ENCODE measurements around the gene TP53RK.
"Not testable (repeated sequence)": the region's sequence is repeated elsewhere in the genome, so short reads cannot be mapped to it uniquely, and the experiment has no call there.

Gene TP53RK

DNA sequence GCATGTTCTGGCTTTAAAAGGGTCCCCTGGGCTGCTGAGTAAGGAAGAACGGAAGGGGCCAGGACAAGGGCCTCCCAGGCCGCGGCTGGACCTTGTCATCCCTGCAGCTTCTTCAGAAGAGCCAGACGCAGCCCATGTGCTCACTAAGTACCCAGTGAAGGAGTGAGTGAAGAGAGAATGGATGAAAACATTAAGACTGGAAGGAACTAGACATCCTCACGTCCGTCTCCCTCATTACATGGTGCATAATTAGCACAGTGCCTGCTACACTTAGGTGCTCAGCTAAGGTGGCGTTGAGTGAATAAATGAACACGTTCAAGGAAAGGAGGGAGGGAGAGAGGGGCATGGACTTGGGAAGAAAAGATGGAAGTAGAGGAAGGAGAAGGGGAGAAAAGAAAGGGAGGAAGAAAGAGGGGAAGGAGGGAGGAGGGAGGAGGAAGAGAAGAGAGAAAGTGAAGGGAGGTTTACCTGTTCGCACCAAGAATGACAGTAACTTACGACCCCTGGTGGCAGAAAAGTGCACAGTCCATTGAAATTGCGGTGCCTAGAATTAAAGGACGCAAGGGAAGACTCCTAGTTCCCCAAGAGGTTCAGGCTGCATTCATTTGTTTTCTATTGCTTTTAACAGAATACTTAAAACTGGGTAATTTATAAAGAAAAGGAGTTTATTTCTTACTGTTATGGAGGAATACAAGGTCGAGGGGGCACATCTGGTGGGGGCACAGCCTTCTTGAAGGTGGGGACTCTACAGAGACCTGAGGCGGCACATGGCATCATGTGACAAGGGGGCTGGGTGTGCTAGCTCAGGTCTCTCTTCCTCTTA is 8.0 kb downstream of the TP53RK start:
- Histone ChIP-seq H3K27ac (ENCODE audit: low read depth, low read length) (no peak overlapping the region), H3K9ac (ENCODE audit: low read depth, low read length) (no peak overlapping the region), H3K4me3 (ENCODE audit: low read length) (no peak overlapping the region), H3K9me3 (ENCODE audit: insufficient read depth, low read depth, low read length) (no peaks in the 10 kb centered on the region), H3K27me3 (ENCODE audit: insufficient read depth, low read length) (no peaks in the 10 kb centered on the region), H3K4me1 (ENCODE audit: insufficient read depth, low read length) (peaks cover 21% of the 10 kb centered on the region), H3K36me3 (ENCODE audit: insufficient read depth, low read length) (peaks cover 30% of the 10 kb centered on the region)
- WGBS, result 57% methylated on average over 14 of the region's 14 CpGs

DNA sequence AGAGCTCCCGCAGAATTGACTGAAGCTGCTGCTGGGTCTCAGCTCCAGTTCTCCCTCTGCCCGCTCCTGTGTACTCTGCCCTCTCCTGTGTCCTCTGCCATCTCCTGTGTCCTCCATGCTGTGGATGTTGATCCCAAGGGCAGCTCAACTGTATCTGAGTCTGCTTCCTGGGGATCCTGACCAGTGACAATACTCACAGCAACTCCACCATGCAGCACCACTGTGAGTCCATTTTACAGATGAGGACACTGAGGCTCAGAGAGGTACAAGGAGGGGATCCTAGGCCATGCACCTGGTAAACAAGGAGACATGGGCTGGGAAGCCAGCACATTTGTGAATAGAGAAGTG is 8.6 kb downstream of the TP53RK start:
- Histone ChIP-seq H3K4me1 (ENCODE audit: insufficient read depth, low read length) (peaks cover 21% of the 10 kb centered on the region), H3K27me3 (ENCODE audit: insufficient read depth, low read length) (no peaks in the 10 kb centered on the region)
- 97% methylated on average over 2 of the region's 2 CpGs for WGBS

DNA sequence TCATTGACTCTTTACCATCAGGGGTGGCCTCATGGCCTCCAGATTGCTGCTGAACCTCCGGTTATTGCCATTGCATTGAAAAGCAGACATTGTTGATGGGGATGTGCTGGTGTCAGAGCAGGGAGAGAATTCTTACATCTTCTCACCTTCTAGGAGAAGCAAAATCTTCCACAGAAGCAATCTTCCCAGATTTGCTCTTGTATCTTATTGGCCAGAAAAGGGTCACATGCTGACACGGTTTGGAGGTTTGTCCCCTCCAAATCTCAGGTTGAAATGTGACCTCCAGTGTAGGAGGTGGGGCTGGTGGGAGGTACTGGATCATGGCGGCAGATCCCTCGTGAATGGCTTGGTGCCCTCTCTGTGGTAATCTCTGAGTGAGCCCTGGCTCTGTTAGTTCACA is 10.7 kb downstream of the TP53RK start:
- Histone ChIP-seq H3K4me1 (ENCODE audit: insufficient read depth, low read length) (peaks cover 29% of the 10 kb centered on the region), H3K9me3 (ENCODE audit: insufficient read depth, low read depth, low read length) (no peaks in the 10 kb centered on the region), H3K9ac (ENCODE audit: low read depth, low read length) (no peak overlapping the region), H3K27me3 (ENCODE audit: insufficient read depth, low read length) (no peaks in the 10 kb centered on the region), H3K36me3 (ENCODE audit: insufficient read depth, low read length) (peaks cover 15% of the 10 kb centered on the region), H3K4me3 (ENCODE audit: low read length) (no peak overlapping the region), H3K27ac (ENCODE audit: low read depth, low read length) (no peak overlapping the region)
- WGBS, result 91% methylated on average over 4 of the region's 4 CpGs

More for the DNA sequence above, 8.6 kb downstream of the TP53RK start:
- peaks cover 24% of the 10 kb centered on the region for H3K36me3 ChIP-seq (ENCODE audit: insufficient read depth, low read length)
- H3K9me3 ChIP-seq (ENCODE audit: insufficient read depth, low read depth, low read length), result no peaks in the 10 kb centered on the region
- H3K27ac ChIP-seq (ENCODE audit: low read depth, low read length), result no peak overlapping the region
- no peak overlapping the region for H3K9ac ChIP-seq (ENCODE audit: low read depth, low read length)
- H3K4me3 ChIP-seq (ENCODE audit: low read length), result no peak overlapping the region

- Histone ChIP-seq H3K9me3 (ENCODE audit: insufficient read depth, low read depth, low read length) (no peaks in the 10 kb centered on the region), H3K36me3 (ENCODE audit: insufficient read depth, low read length) (peaks cover 15% of the 10 kb centered on the region), H3K27ac (ENCODE audit: low read depth, low read length) (no peak overlapping the region), H3K27me3 (ENCODE audit: insufficient read depth, low read length) (no peaks in the 10 kb centered on the region), H3K9ac (ENCODE audit: low read depth, low read length) (no peak overlapping the region), H3K4me3 (ENCODE audit: low read length) (no peak overlapping the region), H3K4me1 (ENCODE audit: insufficient read depth, low read length) (peaks cover 24% of the 10 kb centered on the region)
- 95% methylated on average over 5 of the region's 5 CpGs for WGBS
Observed at GRCh38 chr20:46677608-46678007, 11.6 kb downstream of the TP53RK start.

DNA sequence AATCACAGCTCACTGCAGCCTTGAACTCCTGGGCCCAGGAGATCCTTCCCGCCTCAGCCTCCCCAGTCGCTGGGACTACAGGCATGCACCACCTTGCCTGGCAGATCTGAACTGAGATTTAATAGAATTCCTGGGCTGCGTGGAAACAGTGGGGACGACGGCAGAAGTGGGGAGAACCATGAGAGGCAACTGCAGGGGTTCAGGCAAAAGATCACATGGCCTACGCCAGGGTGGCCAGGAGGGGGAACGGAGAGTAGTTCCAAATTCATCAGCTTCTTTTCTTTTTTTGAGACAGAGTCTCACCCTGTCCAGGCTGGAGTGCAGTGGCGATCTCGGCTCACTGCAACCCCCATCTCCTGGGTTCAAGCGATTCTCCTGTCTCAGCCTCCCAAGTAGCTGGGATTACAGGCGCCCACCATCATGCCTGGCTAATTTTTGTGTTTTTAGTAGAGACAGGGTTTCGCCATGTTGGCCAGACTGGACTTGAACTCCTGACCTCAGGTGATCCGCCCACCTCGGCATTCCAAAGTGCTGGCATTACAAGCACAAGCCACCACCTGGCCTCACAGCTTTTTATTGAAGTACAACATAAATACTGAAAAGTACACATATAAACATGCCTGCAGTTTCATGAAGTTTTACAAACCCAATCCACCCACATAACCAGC is 12.5 kb downstream of the TP53RK start:
- H3K9ac ChIP-seq (ENCODE audit: low read depth, low read length); H3K9me3 ChIP-seq (ENCODE audit: insufficient read depth, low read depth, low read length); H3K27me3 ChIP-seq (ENCODE audit: insufficient read depth, low read length); H3K4me3 ChIP-seq (ENCODE audit: low read length); H3K27ac ChIP-seq (ENCODE audit: low read depth, low read length): not testable (repeated sequence)
- Histone ChIP-seq H3K36me3 (ENCODE audit: insufficient read depth, low read length) (peaks cover 15% of the 10 kb centered on the region), H3K4me1 (ENCODE audit: insufficient read depth, low read length) (peaks cover 19% of the 10 kb centered on the region)
- 93% methylated on average over 12 of the region's 14 CpGs for WGBS

DNA sequence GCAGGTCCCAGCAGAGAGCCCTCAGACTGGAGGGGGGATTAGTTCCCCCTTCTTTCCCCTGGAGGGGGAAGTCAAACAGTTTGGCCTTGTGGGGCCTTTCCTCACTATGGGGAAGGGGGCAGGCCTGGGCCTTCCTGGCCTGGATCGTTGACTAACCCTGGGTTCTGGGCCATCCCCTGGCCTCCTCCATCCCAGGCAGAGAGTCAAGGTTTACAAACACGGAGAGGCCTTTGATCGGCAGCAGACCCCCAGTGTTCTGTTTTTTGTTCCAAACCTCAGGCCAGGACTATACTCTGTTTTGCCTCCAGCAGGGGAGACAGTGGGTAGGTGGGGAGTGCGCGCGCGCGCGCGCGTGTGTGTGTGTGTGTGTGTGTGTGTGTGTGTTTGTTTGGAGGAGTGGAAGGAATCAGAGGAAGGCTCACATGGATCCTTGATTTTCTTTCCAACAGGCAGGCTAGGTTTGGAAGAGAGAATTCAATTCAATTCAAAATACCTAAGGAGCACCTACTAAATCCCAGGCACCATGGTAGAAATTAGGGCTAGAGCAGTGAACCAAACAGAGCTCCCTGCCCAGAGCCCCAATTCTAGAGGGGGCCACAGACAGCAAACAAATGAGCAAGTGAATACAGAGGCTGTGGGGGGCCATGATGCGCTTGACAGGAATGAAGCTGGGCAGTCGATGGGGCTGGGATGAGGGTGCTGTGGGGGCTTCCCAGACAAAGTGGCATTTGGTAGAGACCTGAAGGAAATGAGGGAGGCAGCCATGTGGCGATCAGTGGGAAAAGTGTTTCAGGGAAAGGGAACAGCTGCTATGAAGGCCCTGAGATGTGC is 14.8 kb downstream of the TP53RK start:
- Histone ChIP-seq H3K27me3 (ENCODE audit: insufficient read depth, low read length) (no peaks in the 10 kb centered on the region), H3K36me3 (ENCODE audit: insufficient read depth, low read length) (0 out of 2 replicates have a peak, but pooled peaks cover 3% of the 10 kb centered on the region), H3K9ac (ENCODE audit: low read depth, low read length) (no peak overlapping the region), H3K27ac (ENCODE audit: low read depth, low read length) (peak overlapping the region; percentile 12), H3K4me3 (ENCODE audit: low read length) (no peak overlapping the region), H3K4me1 (ENCODE audit: insufficient read depth, low read length) (peaks cover 15% of the 10 kb centered on the region), H3K9me3 (ENCODE audit: insufficient read depth, low read depth, low read length) (peaks cover 12% of the 10 kb centered on the region)
- WGBS, result 74% methylated on average over 14 of the region's 14 CpGs

- H3K4me1 ChIP-seq (ENCODE audit: insufficient read depth, low read length), result peaks cover 15% of the 10 kb centered on the region
- no peaks in the 10 kb centered on the region for H3K27me3 ChIP-seq (ENCODE audit: insufficient read depth, low read length)
- 82% methylated on average over 11 of the region's 11 CpGs for WGBS
- H3K9ac ChIP-seq (ENCODE audit: low read depth, low read length), result no peak overlapping the region
- H3K36me3 ChIP-seq (ENCODE audit: insufficient read depth, low read length), result 0 out of 2 replicates have a peak, but pooled peaks cover 5% of the 10 kb centered on the region
- no peak overlapping the region for H3K4me3 ChIP-seq (ENCODE audit: low read length)
- peak overlapping the region; percentile 12 for H3K27ac ChIP-seq (ENCODE audit: low read depth, low read length)
- peaks cover 12% of the 10 kb centered on the region for H3K9me3 ChIP-seq (ENCODE audit: insufficient read depth, low read depth, low read length)
Observed at GRCh38 chr20:46673394-46674252, 15.6 kb downstream of the TP53RK start.

DNA sequence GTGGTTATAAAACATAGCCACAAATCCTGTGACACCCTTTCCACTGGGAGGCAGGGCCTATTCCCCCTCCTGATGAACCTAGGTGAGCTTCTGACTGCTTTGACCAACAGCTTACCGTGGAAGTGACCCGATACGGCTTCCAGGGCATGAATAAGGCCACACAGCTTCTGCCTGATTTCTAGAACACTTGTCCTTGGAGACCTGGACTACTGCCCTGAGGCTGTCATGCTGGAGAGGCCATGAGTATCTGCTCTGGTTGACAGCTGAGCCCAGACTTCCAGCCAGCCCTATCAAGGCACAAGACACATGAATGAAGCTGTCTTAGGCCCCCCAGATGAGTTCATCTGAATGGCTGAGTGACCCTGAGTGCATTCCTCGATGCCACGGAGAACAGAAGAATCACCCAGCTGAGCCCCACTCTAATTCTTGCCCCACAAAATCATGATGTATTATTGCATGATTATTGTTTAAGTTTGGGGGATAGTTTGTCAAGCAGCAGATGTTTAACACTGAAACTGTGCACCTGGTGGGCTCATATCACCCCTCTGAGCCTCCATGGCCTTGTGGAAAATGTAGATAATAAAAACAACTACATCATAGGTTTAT is 16.6 kb downstream of the TP53RK start:
- Histone ChIP-seq H3K9me3 (ENCODE audit: insufficient read depth, low read depth, low read length) (peaks cover 12% of the 10 kb centered on the region), H3K27ac (ENCODE audit: low read depth, low read length) (no peak overlapping the region), H3K9ac (ENCODE audit: low read depth, low read length) (no peak overlapping the region), H3K4me3 (ENCODE audit: low read length) (no peak overlapping the region), H3K27me3 (ENCODE audit: insufficient read depth, low read length) (no peaks in the 10 kb centered on the region), H3K36me3 (ENCODE audit: insufficient read depth, low read length) (0 out of 2 replicates have a peak, but pooled peaks cover 6% of the 10 kb centered on the region), H3K4me1 (ENCODE audit: insufficient read depth, low read length) (peaks cover 15% of the 10 kb centered on the region)
- WGBS, result 94% methylated on average over 5 of the region's 5 CpGs

GRCh38 chr20:46671866-46672542 is 17.2 kb downstream of the TP53RK start:
- 92% methylated on average over 3 of the region's 3 CpGs for WGBS
- Histone ChIP-seq H3K4me1 (ENCODE audit: insufficient read depth, low read length) (peaks cover 15% of the 10 kb centered on the region), H3K9ac (ENCODE audit: low read depth, low read length) (no peak overlapping the region), H3K4me3 (ENCODE audit: low read length) (no peak overlapping the region), H3K9me3 (ENCODE audit: insufficient read depth, low read depth, low read length) (peaks cover 12% of the 10 kb centered on the region), H3K36me3 (ENCODE audit: insufficient read depth, low read length) (0 out of 2 replicates have a peak, but pooled peaks cover 6% of the 10 kb centered on the region), H3K27me3 (ENCODE audit: insufficient read depth, low read length) (no peaks in the 10 kb centered on the region), H3K27ac (ENCODE audit: low read depth, low read length) (no peak overlapping the region)
